ENCODE data around the gene KRTAP6-1.

DNA sequence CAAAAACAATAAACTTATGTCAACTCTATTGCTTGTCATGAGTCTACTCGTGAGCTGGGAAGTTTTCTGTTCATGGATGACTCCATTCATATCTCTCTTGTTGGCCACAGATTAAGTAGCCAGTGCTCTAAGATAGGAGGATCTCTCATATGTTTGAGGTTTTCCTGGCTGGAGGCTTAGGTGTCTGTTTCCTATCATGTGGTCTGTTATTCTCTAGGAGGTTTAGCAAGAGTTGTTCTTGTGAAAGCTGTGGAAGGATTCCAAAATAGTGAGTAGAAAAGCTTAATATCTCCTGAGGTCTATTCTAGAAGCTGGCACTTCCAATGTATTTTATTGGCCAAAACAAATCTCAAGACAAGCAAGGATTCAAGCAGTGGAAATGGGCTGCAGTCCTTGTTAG lies 15.5 kb upstream of the KRTAP6-1 start:
- TF ChIP-seq, protein P1, sequence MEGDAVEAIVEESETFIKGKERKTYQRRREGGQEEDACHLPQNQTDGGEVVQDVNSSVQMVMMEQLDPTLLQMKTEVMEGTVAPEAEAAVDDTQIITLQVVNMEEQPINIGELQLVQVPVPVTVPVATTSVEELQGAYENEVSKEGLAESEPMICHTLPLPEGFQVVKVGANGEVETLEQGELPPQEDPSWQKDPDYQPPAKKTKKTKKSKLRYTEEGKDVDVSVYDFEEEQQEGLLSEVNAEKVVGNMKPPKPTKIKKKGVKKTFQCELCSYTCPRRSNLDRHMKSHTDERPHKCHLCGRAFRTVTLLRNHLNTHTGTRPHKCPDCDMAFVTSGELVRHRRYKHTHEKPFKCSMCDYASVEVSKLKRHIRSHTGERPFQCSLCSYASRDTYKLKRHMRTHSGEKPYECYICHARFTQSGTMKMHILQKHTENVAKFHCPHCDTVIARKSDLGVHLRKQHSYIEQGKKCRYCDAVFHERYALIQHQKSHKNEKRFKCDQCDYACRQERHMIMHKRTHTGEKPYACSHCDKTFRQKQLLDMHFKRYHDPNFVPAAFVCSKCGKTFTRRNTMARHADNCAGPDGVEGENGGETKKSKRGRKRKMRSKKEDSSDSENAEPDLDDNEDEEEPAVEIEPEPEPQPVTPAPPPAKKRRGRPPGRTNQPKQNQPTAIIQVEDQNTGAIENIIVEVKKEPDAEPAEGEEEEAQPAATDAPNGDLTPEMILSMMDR (IDR thresholded peaks at IDR 0.05) = no peak
- no peak for TF ChIP-seq POLR2A (IDR thresholded peaks at IDR 0.05)
